ENCODE data around the gene HBEGF.
A peak's percentile ranks its signal among the peaks of the same experiment; 100 is the strongest.

Gene HBEGF

DNA sequence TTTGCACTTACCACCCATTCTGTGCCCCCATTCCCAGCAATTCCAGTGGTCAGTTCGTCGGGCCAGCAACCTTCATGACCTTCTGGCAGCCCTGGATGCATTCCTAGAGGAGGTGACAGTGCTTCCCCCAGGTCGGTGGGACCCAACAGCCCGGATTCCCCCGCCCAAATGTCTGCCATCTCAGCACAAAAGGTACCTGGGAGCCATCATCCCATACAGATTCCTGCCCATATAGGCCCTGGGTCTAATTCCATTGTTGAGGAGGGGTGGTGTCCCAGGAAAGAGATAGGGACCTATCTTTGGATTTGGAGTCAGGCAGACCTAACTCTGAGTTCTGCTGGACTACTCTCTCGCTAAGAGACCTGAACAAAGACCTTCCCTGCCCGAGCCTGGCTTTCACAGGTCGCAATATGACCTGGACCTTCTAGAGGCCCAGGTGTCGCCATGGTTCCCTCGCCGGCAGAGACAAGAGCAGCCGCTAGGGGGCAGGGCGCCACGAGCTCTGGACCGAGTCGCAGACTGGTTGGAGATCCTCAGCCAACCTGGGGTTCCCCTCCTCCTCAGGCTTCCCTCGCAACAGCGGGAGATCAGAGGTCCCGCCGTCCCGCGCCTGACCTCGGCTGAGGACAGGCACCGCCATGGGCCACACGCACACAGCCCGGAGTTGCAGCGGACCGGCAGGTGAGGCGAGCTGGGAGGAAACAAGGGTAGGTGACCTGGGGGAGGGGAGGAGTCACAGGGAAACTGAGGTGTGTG is 16.6 kb upstream of the HBEGF start:
- H3K4me3 ChIP-seq (ENCODE audit: low read depth, low read length) = peak overlapping the region; percentile 35
- DNase-seq (ENCODE audit: low read depth, low spot score) = peak; percentile 47
- in situ Hi-C loops (cut with HindIII; ENCODE audit: low sequenced_read_pairs) = no loop called here
- peak; percentile 98 for TF ChIP-seq CTCF (IDR thresholded peaks at IDR 0.05; ENCODE audit: low read depth, low read length)

DNA sequence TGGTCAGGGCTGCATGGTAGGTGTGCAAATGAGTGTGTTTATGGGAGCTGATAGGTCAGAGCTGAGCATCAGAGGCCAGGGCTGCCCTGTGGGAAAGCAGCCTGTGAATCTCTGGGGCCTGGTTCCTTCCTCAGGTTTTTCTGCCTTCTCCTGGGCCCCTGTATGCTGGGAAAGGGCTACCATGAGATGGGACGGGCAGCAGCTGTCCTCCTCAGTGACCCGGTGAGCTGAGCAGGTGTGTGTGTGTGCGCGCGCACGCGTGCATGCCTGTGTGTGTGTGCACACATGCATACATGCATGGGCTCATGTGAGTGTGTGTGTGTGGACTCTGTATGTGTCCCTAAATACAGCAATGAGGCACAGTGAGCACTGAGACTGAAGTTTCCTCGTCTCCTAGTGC is 15.9 kb upstream of the HBEGF start:
- no peak overlapping the region for H3K4me3 ChIP-seq (ENCODE audit: low read depth, low read length)
- in situ Hi-C loops (cut with HindIII; ENCODE audit: low sequenced_read_pairs) = no loop called here
- DNase-seq (ENCODE audit: low read depth, low spot score) = no peak
- no peak for TF ChIP-seq CTCF (IDR thresholded peaks at IDR 0.05; ENCODE audit: low read depth, low read length)

DNA sequence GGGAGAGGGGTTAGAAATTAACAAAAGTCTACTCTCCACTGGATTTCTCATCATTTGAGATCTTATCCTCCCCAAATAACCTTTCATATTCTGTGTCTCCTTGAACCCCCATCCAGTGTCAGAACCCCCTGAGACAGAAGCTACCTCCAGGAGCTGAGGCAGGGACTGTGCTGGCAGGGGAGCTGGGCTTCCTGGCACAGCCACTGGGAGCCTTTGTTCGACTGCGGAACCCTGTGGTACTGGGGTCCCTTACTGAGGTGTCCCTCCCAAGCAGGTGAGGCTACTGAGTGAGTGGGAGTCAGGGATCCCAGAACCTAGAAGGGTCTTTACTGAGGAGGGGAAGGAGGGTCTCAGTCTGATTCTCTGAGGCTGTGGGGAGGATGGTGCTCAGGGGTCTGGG is 15.5 kb upstream of the HBEGF start:
- H3K4me3 ChIP-seq (ENCODE audit: low read depth, low read length) = no peak overlapping the region
- TF ChIP-seq CTCF (IDR thresholded peaks at IDR 0.05; ENCODE audit: low read depth, low read length) = no peak
- in situ Hi-C loops (cut with HindIII; ENCODE audit: low sequenced_read_pairs) = no loop called here
- no peak for DNase-seq (ENCODE audit: low read depth, low spot score)

DNA sequence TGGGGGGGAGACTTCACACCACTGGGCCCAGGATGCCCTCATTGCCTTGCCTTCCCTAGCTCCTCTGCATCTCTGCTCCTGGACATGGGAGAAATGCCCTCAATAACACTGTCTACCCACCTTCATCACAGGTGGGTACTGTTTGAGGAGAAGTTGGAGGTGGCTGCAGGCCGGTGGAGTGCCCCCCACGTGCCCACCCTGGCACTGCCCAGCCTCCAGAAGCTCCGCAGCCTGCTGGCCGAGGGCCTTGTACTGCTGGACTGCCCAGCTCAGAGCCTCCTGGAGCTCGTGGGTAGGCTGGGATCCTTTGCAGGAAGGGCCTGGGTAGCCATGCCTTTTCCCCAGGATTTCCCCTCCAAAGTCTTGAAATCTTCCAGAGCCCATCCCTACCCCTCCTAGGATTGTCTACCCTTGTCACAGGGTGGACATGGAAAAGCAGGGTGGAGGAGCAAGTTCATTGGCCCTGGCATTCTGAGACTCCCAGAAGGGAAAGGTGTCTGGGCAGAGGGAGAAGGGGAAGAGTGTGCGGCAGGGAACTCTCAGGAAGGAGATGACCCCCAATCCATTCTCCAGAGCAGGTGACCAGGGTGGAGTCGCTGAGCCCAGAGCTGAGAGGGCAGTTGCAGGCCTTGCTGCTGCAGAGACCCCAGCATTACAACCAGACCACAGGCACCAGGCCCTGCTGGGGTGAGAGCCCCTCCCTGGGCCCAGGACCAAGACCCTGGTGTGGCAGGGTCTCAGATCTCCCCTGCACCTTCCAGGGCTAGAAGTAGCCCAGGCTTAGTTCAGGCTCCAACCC is 14.5 kb upstream of the HBEGF start:
- H3K4me3 ChIP-seq (ENCODE audit: low read depth, low read length) = no peak overlapping the region
- in situ Hi-C loops (cut with HindIII; ENCODE audit: low sequenced_read_pairs) = no loop called here
- DNase-seq (ENCODE audit: low read depth, low spot score) = no peak
- no peak for TF ChIP-seq CTCF (IDR thresholded peaks at IDR 0.05; ENCODE audit: low read depth, low read length)

GRCh38 chr5:140360101-140360500 is 13.7 kb upstream of the HBEGF start, which contains the start of gene SLC4A9:
SLC4A9 (plus strand) TSS chr5:140360194; CDS start chr5:140360237, 43 bp downstream.
- H3K4me3 ChIP-seq (ENCODE audit: low read depth, low read length) = no peak within 1 kb of the TSS
- DNase-seq (ENCODE audit: low read depth, low spot score) = no peak
- TF ChIP-seq CTCF (IDR thresholded peaks at IDR 0.05; ENCODE audit: low read depth, low read length) = no peak
- in situ Hi-C loops (cut with HindIII; ENCODE audit: low sequenced_read_pairs) = no loop called here

DNA sequence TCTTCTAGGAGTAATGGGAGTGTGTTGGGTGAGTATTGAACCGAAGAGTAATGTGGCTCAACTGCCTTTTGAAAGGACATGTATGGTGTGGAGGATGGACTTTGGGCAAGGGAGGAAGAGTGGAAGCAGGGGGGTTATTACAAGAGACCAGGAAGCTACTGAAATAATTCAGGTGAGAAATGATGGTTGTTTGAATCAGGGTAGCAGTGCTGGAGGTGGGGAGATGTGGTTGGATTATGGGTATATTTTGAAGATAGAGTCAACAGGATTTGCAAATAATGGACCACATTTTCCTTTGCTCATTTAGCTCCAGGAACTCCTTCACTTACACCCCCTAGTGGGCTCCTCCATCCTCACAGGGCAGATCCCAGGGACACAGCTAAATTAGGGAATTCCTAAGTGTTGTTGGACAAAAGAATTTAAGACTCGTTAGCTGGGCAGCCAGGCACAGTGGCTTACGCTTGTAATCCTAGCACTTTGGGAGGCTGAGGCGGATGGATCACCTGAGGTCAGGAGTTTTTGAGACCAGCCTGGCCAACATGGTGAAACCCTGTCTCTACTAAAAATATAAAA is 12.4 kb upstream of the HBEGF start:
- in situ Hi-C loops (cut with HindIII; ENCODE audit: low sequenced_read_pairs) = no loop called here
- DNase-seq (ENCODE audit: low read depth, low spot score) = peak; percentile 32

More for the DNA sequence above, 12.4 kb upstream of the HBEGF start:
- H3K4me3 ChIP-seq (ENCODE audit: low read depth, low read length) = no peak overlapping the region
- TF ChIP-seq CTCF (IDR thresholded peaks at IDR 0.05; ENCODE audit: low read depth, low read length) = peak; percentile 60
